Inflammatory macrophage treated with lipopolysaccharide for 1 hour (primary cell): ENCODE results near the gene MACO1.
"Not testable (repeated sequence)": the region's sequence is repeated elsewhere in the genome, so short reads cannot be mapped to it uniquely, and the experiment has no call there.

ENCODE experiments used
- DNase-seq, 2 donors: peaks; one replicate each; pipeline ENCODE4 v3.0.0-alpha.2; 2020 to 2022

The MACO1 gene, protein sequence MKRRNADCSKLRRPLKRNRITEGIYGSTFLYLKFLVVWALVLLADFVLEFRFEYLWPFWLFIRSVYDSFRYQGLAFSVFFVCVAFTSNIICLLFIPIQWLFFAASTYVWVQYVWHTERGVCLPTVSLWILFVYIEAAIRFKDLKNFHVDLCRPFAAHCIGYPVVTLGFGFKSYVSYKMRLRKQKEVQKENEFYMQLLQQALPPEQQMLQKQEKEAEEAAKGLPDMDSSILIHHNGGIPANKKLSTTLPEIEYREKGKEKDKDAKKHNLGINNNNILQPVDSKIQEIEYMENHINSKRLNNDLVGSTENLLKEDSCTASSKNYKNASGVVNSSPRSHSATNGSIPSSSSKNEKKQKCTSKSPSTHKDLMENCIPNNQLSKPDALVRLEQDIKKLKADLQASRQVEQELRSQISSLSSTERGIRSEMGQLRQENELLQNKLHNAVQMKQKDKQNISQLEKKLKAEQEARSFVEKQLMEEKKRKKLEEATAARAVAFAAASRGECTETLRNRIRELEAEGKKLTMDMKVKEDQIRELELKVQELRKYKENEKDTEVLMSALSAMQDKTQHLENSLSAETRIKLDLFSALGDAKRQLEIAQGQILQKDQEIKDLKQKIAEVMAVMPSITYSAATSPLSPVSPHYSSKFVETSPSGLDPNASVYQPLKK

DNA sequence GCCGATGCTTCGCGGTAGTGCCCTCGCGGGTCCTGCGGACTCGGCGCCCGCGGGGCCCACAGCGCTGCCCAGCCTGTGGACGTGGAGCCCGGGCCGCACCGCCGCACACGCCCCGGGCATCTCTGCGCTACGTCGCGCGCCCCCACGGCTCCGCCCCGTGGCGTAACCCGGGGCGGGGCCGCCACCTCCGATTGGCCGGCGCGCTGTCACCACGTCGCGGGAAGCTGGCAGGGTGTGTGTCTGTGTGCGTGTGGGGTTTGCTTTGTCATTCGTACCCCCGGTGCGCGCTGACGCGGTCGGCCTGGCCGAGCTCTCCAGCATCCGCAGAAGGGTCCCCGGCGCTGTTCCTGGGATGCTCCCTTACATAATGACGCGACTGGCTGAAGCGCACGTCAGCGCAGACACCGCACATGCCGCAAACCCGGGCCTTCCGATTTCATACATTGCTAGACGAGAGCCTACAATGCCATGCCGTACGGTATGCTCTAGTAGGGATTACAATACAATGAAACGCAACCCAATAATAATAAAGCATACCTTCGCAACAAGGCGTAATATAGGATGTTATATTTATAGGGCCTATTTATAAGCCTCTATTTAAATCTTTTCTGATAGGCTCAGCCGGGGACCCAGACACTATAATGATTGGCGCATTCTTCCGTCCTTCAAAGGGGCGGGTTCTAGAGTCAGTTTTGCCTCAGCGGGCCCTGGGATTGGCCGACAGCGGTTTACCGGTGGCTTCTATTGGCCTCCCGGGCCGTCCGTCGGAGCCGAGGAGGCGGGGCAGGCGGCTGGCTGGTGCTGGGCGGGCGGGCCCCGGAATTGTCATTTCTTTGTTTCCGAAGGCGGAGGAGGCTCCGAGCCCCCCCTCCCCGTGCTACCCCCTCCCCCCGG lies at the start of gene MACO1:
Gene MACO1, plus strand, starts transcription at position 825 of the 894 bp plus-strand sequence. CDS start 202 bp downstream, outside the sequence.
- DNase-seq, result peak; percentile 91 to 100

DNA sequence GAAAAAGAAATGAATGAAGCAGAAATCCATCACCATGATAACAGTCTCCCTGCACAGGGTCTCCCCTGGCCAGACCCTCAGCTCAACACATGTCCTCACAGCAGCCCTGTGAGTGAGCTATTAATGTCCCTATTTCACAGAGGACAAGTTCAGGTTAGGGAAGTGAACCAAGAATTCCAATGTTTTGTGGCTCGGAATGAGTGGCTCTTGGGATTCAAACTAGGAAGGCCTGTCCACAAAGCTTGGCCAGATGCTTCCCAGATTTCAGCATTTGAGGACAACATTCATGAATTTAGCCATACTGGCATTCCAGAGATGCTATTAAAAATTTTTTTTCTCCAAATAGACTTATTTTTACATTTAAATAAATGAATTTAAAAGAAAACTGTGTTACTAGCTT lies 48.2 kb upstream of the MACO1 start:
- not testable (repeated sequence) for DNase-seq

DNA sequence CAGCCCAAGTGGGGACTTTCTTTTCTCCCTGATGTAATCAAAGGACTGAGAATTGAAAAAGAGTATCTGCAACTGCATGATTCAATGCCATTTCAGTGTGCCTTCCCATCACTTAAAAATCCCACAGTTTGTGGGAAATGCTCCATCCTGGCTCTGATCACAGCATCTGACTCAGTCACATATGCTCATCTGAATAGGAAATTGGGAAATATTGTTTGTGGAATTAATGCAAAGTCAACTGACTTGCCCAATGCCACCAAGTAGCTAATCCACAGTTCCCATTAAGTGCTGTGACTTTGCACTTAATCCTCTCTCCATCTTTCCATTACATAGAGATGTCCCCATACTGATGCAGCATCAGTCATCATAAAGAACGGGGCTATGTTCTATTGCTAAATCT lies 47.6 kb upstream of the MACO1 start:
- peak; percentile 86 to 97 for DNase-seq

DNA sequence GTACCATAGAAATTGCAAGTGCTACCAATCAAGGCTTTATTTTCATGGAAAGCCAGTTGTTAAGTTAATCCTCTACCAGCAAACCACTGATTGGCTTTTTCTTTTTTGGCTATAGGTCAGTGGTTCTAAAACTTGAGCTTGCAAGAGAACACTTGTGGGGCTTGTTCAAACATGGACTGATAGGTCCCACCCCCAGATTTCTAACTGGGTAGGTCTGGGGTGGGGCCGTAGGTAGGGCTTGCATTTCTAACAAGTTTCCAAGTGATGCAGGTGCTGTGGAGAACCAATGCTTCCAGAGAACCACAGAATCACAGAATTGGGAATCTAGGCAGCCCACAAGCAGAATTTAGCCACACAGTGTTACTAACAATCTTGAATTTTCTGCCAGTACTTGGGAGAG lies 46.8 kb upstream of the MACO1 start:
- not testable (repeated sequence) for DNase-seq

DNA sequence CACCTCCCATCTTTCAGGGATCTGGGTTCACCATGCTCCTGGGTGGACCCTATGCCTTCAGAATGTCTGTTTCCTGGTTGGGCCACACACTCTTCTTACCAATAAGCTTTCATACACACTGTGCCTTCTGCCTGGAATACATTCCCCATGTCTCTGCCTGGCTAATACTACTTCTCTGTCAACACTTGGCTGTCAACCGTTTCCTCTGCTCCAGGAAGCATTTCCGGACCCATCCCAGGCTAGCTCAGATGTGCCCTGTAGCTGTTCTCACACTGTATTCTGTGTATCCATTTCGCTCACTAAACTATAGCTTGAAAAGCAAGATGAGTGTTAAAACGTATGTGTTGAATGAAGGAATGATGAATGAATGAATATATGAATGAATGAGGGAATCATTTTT lies 43.6 kb upstream of the MACO1 start:
- DNase-seq, result not testable (repeated sequence)

DNA sequence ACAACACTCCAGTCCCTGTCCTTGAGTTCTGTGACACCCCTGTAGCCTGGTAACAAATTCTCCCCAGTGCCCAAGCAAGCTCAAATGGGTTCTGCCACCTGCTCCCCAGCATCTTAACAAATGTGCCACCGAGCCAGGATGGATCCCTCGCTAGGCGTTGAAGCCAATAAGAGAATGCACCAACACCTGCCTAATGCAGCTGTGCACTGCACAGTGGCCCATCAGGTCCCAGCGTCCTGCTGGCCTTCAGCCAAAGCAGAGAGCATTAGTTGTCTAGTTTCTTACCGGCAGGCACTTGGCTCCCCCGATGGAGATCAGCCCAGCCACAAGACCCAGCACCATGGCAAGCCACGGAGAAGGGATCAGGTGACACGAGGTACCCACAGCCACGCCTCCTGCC lies 42.0 kb upstream of the MACO1 start:
- not testable (repeated sequence) for DNase-seq

DNA sequence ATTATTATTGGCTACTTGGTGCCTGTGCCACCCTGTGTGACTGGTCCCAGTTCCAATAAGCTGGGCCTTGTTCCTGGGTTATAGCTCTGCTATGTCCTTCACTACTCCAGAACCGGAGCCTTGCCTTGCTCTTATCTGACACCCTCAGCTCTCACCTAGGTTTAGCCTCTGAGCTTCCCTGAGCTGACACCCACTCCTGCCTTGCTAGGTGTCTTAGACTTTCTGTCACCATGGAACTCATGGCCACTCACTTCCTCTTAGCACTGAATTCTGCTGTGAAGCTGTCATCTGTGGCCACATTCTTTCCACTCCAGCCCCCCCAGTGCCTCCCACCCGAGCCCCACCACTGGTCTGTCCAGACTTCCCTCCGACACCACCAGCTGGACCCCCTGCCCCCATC lies 41.0 kb upstream of the MACO1 start:
- DNase-seq, result not testable (repeated sequence)

DNA sequence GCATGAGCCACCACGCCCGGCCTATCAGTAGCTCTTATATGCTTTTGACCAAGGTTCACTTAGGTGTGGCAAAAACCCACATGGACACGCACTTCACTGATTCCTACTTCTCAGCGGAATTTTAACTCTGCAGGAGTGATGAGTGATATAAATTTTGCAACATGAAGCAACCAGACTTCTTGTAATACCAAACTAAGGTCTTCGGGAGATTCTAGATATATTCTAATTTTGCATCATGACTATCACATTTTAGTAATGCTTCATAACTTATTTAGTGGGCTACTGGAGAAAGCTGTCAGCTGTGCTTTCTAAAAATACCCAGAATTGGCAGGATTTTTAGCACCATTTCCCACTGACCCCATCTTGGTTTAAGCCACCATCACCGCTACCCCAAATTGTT lies 37.9 kb upstream of the MACO1 start:
- no peak for DNase-seq

DNA sequence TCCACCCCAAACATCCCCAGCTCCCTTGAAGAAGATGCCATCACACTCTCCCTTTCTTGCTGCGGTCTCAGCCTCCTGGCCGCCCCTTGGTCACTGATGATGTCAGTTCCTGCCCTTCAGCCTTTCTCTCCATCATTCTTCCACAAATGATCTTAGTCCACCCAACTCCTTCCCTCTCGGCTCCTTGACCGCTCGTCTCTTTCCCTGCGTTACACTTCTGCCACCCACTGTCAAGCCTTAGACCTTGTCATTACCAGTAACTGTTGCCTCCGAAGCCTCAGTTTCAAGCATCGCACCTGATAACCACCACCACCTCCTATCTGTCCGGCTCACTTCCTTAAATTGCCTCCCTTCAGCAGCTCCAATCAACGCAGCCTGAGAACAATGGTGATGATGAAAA lies 33.1 kb upstream of the MACO1 start:
- not testable (repeated sequence) for DNase-seq

DNA sequence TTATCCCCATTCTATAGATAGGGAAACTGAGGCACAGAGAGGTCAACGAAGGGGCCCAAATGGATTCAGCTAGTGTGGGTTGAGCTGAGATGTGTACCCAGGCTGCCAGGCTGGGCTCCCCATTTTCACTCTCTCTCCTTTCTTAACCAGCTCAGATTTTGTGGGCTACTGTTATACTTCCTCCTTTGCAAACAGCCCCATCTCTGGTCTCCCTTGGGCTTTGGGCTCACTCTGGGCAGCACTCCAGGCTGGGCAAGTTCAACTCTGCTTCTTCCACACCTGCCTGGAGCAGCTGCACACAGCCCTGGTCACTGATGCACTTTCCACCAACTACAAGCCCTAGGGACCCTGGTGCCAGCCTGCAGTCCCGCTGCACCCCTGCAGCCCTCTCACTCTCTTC lies 32.6 kb upstream of the MACO1 start:
- DNase-seq, result not testable (repeated sequence)

DNA sequence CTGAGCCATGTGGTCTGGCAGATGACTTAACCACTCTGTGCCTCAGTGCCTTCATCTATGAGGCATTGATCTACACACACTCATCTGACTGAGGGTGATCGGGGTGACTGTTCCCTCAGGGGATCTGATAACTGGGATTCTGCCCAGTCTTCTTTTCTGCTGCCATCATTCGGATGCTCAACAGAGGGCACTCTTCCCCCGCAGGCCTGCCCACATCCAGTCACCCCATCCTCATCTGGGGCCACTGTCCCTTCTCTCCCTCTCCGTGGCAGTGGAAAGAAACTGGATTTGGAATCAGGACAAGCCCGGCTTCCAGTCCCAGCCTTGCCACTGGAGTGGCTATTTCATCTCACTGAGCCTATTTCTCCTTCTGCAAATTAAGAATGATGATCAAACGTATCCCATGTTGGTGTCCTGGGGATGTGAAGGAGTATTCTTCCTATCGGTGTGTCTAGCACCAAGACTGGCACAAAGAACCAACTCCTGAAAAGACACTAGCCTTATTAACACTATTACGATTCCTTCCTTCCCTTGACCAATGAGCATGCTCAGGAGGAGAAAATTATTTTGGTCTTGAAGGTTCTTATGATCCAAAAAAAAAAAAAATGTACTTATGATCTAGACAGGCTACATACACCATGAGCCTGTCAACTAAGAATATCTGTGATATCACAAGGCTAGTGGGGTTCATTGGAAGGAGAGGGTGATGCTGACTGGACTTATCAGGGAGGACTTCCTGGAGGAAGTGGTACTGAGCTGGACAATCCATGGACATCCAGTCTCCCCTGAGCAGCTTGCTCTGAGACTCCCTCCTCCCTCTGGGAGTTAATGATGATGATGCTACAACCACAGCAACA lies 27.5 kb upstream of the MACO1 start:
- DNase-seq, result not testable (repeated sequence)

DNA sequence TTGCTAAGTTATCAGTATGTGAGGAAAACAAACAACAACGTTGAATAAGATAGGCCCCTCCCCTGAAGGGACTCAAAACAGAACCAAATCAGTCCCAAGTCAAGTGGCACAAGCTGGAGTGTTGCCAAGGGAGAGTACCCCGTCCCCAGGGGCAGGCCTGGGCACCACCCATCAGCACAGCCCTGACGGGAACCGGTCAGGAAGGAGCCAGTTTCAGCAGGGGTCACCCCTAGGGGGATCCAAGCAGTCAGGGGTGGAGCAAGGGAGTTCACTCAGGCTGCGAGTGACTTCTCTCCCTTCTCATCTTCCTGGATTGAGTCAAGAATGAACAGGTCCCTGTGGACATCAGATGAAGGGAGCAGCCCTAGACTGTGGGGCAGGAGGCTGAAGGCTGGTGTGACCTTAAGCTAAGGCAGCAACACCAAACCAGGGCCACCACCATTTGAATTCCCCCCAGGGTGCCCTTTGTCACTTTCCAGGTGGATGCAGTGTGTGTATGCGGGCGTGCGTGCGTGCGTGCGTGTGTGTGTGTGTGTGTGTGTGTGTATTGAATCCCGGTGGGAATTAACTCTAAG lies 24.9 kb upstream of the MACO1 start:
- DNase-seq, result not testable (repeated sequence)

DNA sequence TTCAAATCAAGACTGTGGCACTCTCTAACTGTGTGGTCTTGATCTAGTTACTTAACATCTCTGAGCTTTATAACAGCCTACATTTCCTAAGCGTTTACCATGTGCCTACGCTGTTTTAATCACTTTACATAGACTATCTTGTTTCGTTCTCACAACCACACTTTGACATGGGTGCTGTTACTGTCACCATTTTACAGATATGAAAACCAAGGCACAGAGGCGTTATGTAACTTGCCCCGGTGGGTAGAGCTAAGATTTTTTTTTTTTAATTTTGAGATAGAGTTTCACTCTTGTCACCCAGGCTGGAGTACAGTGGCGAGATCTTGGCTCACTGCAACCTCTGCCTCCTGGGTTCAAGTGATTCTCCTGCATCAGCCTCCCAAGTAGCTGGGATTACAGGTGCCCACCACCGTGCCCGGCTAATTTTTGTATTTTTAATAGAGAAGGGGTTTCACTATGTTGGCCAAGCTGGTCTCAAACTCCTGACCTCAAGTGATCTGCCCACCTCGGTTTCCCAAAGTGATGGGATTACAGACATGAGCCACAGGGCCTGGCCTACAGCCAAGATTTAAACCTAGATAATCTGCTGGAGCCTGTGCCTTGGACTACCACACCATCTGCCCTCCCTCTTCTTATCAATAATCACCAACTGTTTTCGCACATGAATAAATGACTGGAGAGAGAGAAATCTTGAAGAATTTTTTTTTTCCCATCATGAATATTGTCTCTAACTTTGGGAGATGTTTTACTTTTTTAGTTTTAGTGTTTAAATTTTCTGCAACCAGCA lies 20.9 kb upstream of the MACO1 start:
- not testable (repeated sequence) for DNase-seq

DNA sequence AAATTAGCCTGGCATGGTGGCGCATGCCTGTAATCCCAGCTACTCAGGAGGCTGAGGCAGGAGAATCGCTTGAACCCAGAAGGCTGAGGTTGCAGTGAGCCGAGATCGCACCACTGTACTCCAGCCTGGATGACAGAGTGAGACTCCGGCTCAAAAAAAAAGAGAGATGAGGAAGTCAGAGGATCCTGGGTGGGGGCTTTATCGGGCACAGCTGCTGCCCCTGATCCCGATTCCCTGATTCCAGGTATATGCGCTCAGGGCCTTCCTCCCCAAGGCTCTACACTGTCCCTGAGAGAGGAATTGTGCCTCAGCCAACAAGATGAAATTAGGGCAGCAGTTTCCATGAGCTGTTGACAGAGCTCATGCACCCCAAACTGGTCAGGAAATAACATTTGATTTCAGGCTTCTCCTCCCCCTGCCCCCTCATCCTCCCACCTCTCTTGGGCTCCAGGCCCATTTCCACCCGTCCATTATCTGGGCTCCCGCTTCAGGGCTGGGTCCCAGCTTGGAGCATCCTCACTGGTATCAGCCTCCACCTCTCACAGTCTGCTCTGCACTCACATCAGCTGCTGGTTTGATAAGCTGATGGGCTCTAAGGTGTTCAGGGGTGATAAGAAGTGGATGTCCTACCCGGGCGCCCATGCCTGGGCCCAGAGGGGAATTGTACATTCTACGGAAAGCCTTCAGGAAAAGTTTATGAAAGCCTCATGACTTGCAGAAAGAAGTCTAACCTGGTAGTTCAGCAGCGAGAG lies 17.6 kb upstream of the MACO1 start:
- not testable (repeated sequence) for DNase-seq

DNA sequence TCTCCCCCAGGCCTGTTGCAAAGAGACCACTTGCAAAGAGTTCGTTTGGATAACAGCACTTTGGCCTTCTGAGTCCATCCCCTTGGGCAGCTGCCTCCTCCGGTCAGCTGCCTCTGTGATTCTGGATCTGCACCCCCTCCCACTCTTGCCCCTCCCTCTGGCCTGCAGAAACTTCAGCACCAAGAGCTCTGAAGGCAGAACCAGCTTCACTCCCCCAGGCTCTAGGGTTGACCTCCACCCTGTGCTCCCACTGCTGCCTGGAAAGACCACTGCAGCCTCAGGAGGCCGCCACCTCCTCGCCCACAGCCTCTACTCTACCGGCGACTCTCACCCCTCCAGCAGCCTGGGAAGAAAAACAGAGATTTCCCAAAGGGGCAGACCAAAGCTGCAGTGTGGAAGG lies 16.5 kb upstream of the MACO1 start:
- DNase-seq, result not testable (repeated sequence)

DNA sequence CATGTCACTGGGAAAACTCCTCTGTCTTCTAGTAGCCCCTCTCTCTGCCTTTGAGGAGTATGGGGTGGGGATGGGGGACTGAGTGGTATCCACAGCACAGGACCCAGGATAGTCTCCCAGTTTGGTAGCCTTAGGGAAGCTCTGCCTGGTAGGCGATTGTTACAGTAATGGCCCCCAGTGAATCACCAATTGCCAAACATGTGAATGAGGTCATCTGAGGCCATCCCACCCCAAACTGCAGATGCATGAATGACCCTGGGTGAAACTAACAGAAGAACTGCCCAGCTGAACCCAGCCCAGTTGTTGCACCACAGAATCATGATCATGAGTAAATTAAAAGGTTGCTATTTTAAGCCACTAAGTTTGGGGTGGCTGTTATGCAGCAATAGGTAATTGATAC lies 16.1 kb upstream of the MACO1 start:
- DNase-seq, result not testable (repeated sequence)

DNA sequence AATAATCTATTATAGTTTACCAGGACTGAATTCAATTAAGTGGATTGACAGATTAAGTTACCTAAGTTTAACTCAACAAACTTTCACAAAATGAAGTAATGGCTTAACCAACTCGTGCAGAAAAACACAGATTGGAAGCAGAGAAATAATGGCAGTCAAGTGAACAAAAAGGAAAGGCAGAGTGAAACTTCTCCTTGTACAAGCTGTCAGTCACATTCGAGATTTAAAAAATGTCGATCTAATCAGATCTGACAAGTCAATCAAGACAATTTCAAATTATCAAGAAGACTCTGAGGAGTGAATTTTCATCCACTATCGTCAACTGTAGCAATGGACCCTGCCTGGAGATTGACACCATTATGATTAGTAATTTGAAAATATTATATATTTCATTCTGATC lies 13.4 kb upstream of the MACO1 start:
- DNase-seq, result not testable (repeated sequence)

DNA sequence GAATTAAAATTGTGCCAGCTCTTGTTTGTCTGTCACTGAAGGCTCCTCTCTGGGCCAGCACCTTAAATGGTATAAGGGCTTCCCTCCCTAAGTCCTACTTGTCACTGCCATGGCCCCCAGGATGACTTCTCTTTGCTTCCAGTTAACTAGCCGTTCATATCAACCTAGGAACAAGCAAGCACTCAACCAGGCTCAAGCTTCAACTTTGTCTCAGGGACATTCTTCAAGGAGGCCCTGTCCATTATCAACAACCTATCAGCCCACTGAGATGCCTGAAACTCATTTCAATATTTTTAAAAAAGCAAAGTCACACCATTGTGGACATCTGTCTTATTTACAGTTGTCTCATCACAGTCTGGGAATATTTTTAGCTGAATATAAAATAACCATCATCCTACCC lies 11.4 kb upstream of the MACO1 start:
- DNase-seq, result not testable (repeated sequence)

DNA sequence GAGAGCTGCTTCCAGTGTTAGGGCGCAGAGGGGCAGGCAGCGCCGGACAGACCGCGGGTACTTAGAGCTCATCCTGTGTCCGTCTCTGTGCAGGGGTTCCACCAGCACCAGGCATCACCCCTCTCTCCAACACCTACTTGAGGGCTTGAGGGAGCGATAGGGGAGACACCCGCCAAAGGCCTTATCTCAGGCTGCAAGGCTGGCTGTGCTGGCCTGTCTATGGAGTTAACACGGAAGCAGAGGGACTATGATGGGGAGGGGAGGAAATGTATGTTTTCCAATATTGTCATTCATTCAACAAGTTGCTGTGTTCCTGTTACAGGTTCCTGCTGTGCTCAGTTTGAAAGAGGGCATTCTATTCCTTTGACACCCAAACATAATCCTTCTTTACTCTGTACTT lies 10.0 kb upstream of the MACO1 start, which contains the start of gene RHCE:
Gene RHCE, minus strand, starts transcription at position 111 of the 400 bp plus-strand sequence. Its CDS starts 39 bp downstream, at position 72.
- not testable (repeated sequence) for DNase-seq

DNA sequence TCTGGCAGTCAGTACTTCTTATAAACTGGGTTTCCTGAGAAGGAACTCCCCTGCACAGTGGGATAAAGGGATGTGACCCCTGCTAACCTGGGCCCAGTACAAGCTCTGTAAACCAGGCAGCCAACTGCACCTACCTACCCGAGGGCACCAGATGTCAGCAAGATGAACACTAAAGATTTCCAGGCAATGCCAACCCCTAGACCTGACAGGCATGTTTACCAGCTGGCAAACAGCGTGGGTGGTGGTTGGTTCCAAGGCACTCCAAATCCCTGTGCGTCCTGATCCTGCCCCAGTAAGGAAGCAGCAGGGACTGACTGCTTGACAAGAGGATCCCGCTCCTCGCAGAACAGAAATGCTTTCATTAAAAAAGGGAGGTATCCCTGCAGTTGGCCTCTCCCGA lies 7.5 kb upstream of the MACO1 start:
- not testable (repeated sequence) for DNase-seq
